NCI-H128 (cell line): ENCODE results near the gene GPSM1.

Source experiments
- DNase-seq: peaks from one replicate; lab custom pipeline; 2025; ENCODE audit not compliant: unreplicated experiment; lab: John Stamatoyannopoulos, UW

Gene GPSM1

GRCh38 chr9:136372561-136373299, 45.4 kb downstream of the GPSM1 start:
- no peak for DNase-seq

GRCh38 chr9:136373300-136374182, 46.2 kb downstream of the GPSM1 start, which contains the start of gene CARD9:
CARD9 (minus strand) TSS chr9:136373669; CDS start chr9:136372078, 1,591 bp downstream.
- no peak for DNase-seq

DNA sequence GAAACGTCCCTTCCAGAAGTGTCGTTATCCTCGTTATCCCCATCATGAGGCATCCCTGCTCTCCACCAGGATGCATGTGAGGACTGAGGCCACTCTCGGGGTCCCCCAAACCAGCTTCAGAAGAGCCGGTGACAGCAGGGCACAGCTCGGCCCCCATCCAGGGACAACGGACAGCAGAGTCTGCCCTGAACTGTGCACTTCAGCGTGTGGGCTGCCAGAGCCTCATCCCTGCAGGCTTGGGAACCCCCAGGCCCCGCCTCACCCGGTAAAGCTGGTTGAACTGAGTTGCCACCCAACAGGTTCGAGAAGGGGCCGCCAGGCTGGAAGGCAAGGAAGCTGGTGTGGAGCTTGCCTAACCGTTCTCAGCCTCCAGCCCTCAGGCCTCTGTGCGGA, 46.8 kb downstream of the GPSM1 start:
- DNase-seq, result no peak

DNA sequence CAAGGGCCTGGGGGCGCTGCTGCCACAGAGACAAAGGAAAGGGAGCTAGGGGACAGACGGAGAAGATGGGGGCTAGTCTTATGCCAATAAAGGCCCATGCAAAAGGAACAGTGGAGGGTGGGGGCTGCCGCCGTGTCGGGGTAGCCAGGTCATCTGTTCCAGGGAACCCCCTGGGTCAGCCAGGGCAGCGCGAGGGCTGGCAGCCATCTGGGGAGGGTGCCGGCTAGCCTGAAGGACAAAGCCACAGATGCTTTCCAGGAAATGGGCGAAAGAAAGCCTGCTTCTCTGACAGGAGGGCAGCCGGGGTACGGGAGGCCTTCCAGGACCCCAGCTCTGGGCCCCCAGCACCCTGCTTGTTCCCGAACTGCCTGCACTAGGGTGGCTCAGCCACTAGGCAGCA, 47.8 kb downstream of the GPSM1 start:
- DNase-seq, result no peak

DNA sequence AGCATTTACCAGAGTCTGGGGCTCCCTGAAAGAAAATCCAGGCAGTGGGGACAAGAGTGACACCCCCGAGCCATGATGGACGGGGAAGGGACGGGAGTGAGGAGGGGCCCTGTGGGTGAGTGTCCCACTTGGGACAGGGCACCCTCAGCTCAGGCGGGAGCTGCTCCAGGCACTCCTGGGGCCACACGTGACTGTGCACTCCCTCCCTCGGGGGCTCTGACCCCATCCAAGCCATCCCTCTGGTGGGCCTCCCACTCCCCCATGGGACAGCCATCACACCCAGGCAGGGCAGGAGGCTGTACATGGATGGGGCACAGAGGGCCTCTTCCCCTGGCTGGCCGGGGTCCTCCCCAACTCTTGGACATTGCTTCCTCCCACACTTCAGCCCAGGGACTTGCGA, 49.1 kb downstream of the GPSM1 start:
- DNase-seq, result no peak

DNA sequence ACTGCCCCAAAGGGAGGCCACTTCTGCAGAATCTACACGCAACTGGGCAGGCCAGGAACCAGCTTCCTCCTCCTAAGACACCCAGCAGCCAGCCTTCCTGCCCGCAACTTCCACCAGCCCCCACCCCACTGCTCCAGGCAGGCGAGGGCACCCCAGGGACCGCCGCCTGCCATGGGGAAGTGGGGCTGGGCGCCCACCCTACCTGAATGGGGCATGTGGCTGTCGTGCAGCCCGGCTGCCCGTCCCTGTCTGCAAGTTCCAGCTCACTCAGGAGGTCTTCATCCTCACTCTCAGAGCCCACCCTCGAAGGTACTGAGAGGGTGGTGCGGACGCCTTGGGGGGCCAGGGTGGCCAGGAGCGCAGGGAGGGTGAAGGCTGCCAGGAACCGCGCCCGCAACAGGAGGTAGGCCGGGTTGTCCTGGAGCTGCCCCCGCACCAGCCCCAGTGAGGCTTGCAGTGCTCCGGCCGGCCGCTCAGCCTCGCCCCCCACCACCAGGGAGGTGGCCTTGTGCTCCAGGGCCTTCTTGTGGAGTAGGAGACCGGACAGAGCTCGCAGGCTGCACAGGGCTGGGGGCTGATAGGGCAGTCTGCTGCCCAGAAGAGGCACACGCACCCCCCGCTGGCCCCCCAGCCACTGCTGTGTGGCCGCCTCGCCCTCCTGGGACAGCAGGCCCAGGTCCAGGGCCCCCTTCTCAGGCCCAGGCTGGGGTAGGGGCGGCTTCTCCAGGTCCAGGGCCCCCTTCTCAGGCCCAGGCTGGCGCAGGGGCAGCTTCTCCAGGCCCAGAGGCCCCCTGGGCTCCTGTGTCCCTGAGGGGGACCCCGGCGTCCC, 50.2 kb downstream of the GPSM1 start:
- no peak for DNase-seq

- no peak for DNase-seq
These were observed 51.0 kb downstream of the GPSM1 start for GRCh38 chr9:136378170-136379002.

DNA sequence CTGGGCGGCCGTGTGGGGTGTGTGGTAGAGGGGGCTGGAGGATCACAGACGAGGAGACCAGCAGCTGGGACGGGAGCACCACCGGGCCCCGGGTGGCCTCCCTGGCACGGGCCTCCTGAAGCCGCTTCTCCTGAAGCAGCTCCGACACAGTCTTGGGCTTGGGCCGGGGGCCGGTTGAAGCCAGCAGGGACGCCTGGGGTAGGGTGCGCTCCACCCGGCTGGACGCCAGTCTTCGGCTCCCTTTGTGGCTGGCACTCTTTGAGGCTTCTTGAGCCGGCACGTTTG, 51.6 kb downstream of the GPSM1 start:
- no peak for DNase-seq

DNA sequence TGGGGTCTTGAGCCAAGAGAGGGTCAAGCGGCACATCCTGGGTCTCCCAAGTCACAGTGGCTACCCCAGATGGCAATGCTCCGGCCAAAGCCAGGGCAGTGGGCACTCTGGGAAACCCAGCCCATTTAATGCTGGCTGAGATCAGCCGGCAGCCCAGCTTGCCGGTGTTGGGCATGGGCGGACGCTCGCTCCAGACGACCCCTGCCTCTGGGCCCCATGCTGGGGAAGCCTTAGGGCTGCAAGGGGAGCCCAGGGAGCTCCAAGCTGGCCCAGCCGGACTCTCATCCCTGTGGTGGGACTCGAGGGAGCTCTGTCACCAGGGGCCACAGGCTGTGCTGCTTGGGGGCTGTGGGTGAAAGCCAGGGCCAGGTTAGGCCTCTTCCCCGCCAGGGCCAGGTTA, 52.1 kb downstream of the GPSM1 start:
- DNase-seq, result no peak

DNA sequence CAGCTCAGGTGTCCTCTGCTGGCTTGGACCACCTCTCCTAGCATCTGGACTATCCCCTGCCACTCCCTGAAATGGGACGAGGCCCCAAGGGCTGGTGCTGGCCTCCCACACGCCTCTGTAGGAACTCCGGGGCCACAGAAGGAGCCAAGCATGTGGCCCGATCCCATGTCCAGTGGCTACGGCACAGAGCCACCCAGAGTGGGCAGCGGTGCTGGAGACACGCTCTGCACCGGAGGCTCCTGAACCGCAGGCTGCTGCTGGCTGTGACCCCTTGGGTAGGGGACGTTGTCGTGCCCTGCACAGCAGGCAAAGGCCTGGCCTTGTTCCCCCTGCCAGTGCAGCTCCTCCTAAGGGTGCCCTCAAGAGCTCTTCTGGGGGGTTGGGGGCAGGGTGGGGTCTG, 52.6 kb downstream of the GPSM1 start:
- DNase-seq, result no peak

- DNase-seq, result no peak
These were observed 53.0 kb downstream of the GPSM1 start for GRCh38 chr9:136380381-136380780.

GRCh38 chr9:136381311-136381710, 54.0 kb downstream of the GPSM1 start:
- DNase-seq, result no peak

- DNase-seq, result no peak
These were observed 54.7 kb downstream of the GPSM1 start for GRCh38 chr9:136381966-136382513.

GRCh38 chr9:136383436-136383835, 56.1 kb downstream of the GPSM1 start:
- no peak for DNase-seq

GRCh38 chr9:136385015-136385414, 57.7 kb downstream of the GPSM1 start:
- no peak for DNase-seq

- no peak for DNase-seq
These were observed 58.7 kb downstream of the GPSM1 start for GRCh38 chr9:136386018-136386417.

- DNase-seq, result no peak
These were observed 59.9 kb downstream of the GPSM1 start for GRCh38 chr9:136387217-136387616.

- no peak for DNase-seq
These were observed 62.1 kb downstream of the GPSM1 start for GRCh38 chr9:136389396-136389795.

- DNase-seq, result no peak
These were observed 64.6 kb downstream of the GPSM1 start for GRCh38 chr9:136391737-136392537.
